Keratinocyte (primary cell): ENCODE measurements around the gene SIPA1L3. TPM values are rescaled to one million over a fixed set of nuclear protein-coding genes. Genes with fewer than 3 reads are reported as not detected.

Experiments
- DNase-seq: peaks from one replicate; pipeline ENCODE4 v3.0.0-alpha.2; 2011; ENCODE audit warnings: low read depth, missing footprints, low spot score
- FAIRE-seq: peaks from 2 replicates; lab custom pipeline; 2011; peaks lifted over from hg19 to GRCh38; lab: Jason Lieb, UNC
- H2AFZ ChIP-seq: 2 replicates; pipeline ENCODE4 v1.6.0; 2012; ENCODE audit warnings: low read length, control low read depth, inconsistent platforms; ENCODE audit not compliant: control insufficient read depth
- H3K27ac ChIP-seq: 2 replicates; pipeline ENCODE4 v1.5.1; 2011; ENCODE audit warnings: low read length; ENCODE audit not compliant: control insufficient read depth, insufficient read depth
- H3K27me3 ChIP-seq: 3 replicates; pipeline ENCODE4 v1.6.0; 2011; ENCODE audit warnings: low read length; ENCODE audit not compliant: control insufficient read depth, insufficient read depth; ENCODE audit errors: extremely low read depth
- H3K36me3 ChIP-seq, 2 experiments: 2 replicates in 1 of 2; 3 replicates in 1 of 2; pipeline ENCODE4 v1.5.1; 2011; ENCODE audit warnings: low read length in 2 of 2, mild to moderate bottlenecking in 1 of 2; ENCODE audit not compliant: control insufficient read depth in 2 of 2, insufficient read depth in 2 of 2; ENCODE audit errors: extremely low read depth in 1 of 2
- H3K4me1 ChIP-seq: 3 replicates; pipeline ENCODE4 v1.5.1; 2011; ENCODE audit warnings: low read length; ENCODE audit not compliant: control insufficient read depth, insufficient read depth; ENCODE audit errors: extremely low read depth
- H3K4me2 ChIP-seq: 3 replicates; pipeline ENCODE4 v1.6.0; 2011; ENCODE audit warnings: low read depth, low read length; ENCODE audit not compliant: control insufficient read depth, insufficient read depth; ENCODE audit errors: extremely low read depth
- H3K4me3 ChIP-seq, 3 experiments: fragments of 200-600 bp in 1 of 3; sonication (generic) in 1 of 3; 2 replicates in 2 of 3; 3 replicates in 1 of 3; pipeline ENCODE4 v1.5.1; 2011 to 2016; ENCODE audit warnings: low read length in 3 of 3, mild to moderate bottlenecking in 3 of 3, control low read depth in 2 of 3, inconsistent platforms in 1 of 3, low read depth in 1 of 3, mixed read lengths in 1 of 3, mixed run types in 1 of 3, moderate library complexity in 1 of 3; ENCODE audit not compliant: control insufficient read depth in 2 of 3, insufficient read depth in 2 of 3; ENCODE audit errors: extremely low read depth in 1 of 3
- H3K79me2 ChIP-seq: 2 replicates; pipeline ENCODE4 v1.6.0; 2012; ENCODE audit warnings: low read length; ENCODE audit not compliant: control insufficient read depth, insufficient read depth
- H3K9ac ChIP-seq: 3 replicates; pipeline ENCODE4 v1.6.0; 2011; ENCODE audit warnings: low read length; ENCODE audit not compliant: control insufficient read depth, insufficient read depth; ENCODE audit errors: extremely low read depth
- H3K9me1 ChIP-seq: 3 replicates; pipeline ENCODE4 v1.6.0; 2011; ENCODE audit warnings: low read length; ENCODE audit not compliant: control insufficient read depth, insufficient read depth; ENCODE audit errors: extremely low read depth
- H3K9me3 ChIP-seq: 2 replicates; pipeline ENCODE4 v1.5.1; 2012; ENCODE audit warnings: low read depth, low read length; ENCODE audit not compliant: control insufficient read depth
- H4K20me1 ChIP-seq: 3 replicates; pipeline ENCODE4 v1.6.0; 2011; ENCODE audit warnings: low read length; ENCODE audit not compliant: control insufficient read depth, insufficient read depth; ENCODE audit errors: extremely low read depth
- EZH2 ChIP-seq: IDR thresholded peaks from one replicate; pipeline ENCODE4 v1.6.1; 2012; ENCODE audit warnings: inconsistent platforms, mild to moderate bottlenecking, low read length, moderate library complexity
- dilution Hi-C: fragments of 300-500 bp; cut with MboI; formaldehyde crosslinking; loops from one replicate; pipeline ENCODE4 v1.7.0; 2020; ENCODE audit warnings: low sequenced_read_pairs; ENCODE audit not compliant: extremely low pct_ligation_motif_present
- polyA plus RNA-seq, 5 experiments: library from polyadenylated mRNA; depleted of rRNA in 3 of 5; stranded (reverse) in 3 of 5; stranded (forward) in 1 of 5; unstranded in 1 of 5; fragments of >200 nt; gene quantifications; 1 replicate in 1 of 5; 2 replicates in 3 of 5; 3 replicates in 1 of 5; pipeline versions ENCODE4 v1.2.1 to v1.2.3, GENCODE V29; 2011 to 2012; ENCODE audit warnings: missing spikeins in 2 of 5, low read depth in 1 of 5, low replicate concordance in 1 of 5
- TF ChIP-seq, protein P1 (sequence below), 3 experiments: IDR thresholded peaks in 1 of 3; conservative IDR thresholded peaks in 1 of 3; optimal IDR thresholded peaks in 1 of 3; 2 replicates in 2 of 3; 3 replicates in 1 of 3; pipeline versions ENCODE3 to v1.5.1; 2011; ENCODE audit warnings: low read length in 3 of 3, mild to moderate bottlenecking in 3 of 3, moderate library complexity in 2 of 3, control low read depth in 1 of 3, inconsistent platforms in 1 of 3; ENCODE audit not compliant: insufficient read depth in 2 of 3; ENCODE audit errors: extremely low read depth in 1 of 3

Gene SIPA1L3
- polyA plus RNA-seq, 1 donor (not counting 4 experiments of a cell fraction or from before 2014, with no cell fraction given) = 8.0 TPM

DNA sequence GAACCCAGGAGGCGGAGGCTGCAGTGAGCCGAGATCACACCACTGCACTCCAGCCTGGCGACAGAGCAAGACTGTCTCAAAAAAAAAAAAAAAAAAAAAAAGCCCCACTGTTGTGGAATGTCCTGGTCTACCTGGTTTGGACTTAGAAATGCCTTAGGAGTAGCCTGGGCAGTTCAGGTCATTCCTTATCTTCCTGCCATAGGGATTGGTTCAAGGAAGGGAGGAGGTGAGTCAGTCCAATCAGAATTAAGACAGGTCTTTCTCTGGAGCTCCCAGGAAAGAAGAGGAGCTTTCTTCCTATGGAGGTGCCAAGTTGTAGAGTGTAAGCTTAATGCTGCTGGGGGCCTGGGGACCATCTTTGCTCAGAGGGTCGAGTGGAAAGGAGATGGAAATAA lies 44.8 kb downstream of the SIPA1L3 start:
- no peak overlapping the region for H3K27ac ChIP-seq
- H3K79me2 ChIP-seq = peaks cover 13% of the 10 kb centered on the region
- peaks cover 4% of the 10 kb centered on the region for H3K4me1 ChIP-seq
- FAIRE-seq (no peak), DNase-seq (no peak)
- H3K9me1 ChIP-seq = no peaks in the 10 kb centered on the region
- dilution Hi-C loops = no loop called here
- H3K27me3 ChIP-seq = no peaks in the 10 kb centered on the region
- no peak overlapping the region for H3K4me2 ChIP-seq
- TF ChIP-seq EZH2 = no peak
- H3K9me3 ChIP-seq = no peaks in the 10 kb centered on the region
- no peaks in the 10 kb centered on the region for H4K20me1 ChIP-seq
- H2AFZ ChIP-seq = no peak overlapping the region
- H3K4me3 ChIP-seq = no peak overlapping the region
- H3K36me3 ChIP-seq = no peaks in the 10 kb centered on the region
- H3K9ac ChIP-seq = no peak overlapping the region

DNA sequence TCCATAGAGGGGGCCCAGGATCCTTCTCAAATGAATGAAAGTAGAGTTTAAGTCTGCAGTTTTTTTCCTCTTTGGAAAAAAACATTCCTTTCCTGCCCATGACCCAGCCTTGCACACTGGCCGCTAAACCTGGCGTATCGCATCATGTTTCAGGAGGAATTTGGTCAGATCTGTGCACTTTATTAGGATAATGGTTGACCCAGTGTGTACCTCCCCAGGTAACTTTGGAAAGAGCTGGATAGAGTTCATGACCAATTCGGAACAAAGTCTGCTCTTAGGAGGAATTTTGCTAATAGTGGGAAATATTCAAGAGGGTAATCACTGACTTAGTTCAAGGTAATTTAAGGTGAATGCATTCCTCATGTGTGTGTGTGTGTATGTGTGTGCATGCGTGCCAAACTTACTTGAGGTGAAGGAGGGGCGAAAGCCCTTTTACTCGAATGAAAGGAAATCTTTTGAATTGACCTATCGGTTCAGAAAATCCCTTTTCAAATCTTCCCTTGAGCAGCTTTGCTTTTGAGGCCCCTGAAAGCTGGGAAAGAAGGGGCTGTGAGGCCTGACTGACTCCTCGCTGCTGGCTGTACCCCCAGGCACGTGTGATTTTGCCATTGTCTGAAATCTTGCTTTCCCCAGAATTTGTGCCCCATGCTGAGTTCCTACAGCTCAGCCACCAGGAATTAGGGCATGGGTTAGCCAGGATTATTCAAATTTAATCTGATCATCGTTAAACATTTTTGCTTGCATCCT lies 46.3 kb downstream of the SIPA1L3 start:
- H3K36me3 ChIP-seq = no peaks in the 10 kb centered on the region
- H3K27ac ChIP-seq = no peak overlapping the region
- dilution Hi-C loops = no loop called here
- H3K79me2 ChIP-seq = peaks cover 16% of the 10 kb centered on the region
- H3K4me2 ChIP-seq = no peak overlapping the region
- H3K4me1 ChIP-seq = peaks cover 4% of the 10 kb centered on the region
- no peaks in the 10 kb centered on the region for H4K20me1 ChIP-seq
- H3K4me3 ChIP-seq = no peak overlapping the region
- H3K9me3 ChIP-seq = no peaks in the 10 kb centered on the region
- H2AFZ ChIP-seq = no peak overlapping the region
- H3K27me3 ChIP-seq = no peaks in the 10 kb centered on the region
- H3K9ac ChIP-seq = no peak overlapping the region
- H3K9me1 ChIP-seq = no peaks in the 10 kb centered on the region
- TF ChIP-seq EZH2 = no peak
- TF ChIP-seq, protein P1, sequence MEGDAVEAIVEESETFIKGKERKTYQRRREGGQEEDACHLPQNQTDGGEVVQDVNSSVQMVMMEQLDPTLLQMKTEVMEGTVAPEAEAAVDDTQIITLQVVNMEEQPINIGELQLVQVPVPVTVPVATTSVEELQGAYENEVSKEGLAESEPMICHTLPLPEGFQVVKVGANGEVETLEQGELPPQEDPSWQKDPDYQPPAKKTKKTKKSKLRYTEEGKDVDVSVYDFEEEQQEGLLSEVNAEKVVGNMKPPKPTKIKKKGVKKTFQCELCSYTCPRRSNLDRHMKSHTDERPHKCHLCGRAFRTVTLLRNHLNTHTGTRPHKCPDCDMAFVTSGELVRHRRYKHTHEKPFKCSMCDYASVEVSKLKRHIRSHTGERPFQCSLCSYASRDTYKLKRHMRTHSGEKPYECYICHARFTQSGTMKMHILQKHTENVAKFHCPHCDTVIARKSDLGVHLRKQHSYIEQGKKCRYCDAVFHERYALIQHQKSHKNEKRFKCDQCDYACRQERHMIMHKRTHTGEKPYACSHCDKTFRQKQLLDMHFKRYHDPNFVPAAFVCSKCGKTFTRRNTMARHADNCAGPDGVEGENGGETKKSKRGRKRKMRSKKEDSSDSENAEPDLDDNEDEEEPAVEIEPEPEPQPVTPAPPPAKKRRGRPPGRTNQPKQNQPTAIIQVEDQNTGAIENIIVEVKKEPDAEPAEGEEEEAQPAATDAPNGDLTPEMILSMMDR (optimal IDR thresholded peaks at IDR 0.05 in 1 of 3, IDR thresholded peaks at IDR 0.05 in 1 of 3, conservative IDR thresholded peaks at IDR 0.05 in 1 of 3; ENCODE audit: extremely low read depth in 1 of 3, insufficient read depth in 2 of 3, low read length in 3 of 3) = no peak
- no peak for FAIRE-seq
- DNase-seq = no peak
